NCI-H2196 treated with DMSO at 0.1 percent for 48 hours (cell line): ENCODE results near the gene PKNOX2.

ENCODE experiments used
- DNase-seq: peaks from one replicate; lab custom pipeline; 2025; ENCODE audit not compliant: unreplicated experiment; lab: John Stamatoyannopoulos, UW

PKNOX2 gene

DNA sequence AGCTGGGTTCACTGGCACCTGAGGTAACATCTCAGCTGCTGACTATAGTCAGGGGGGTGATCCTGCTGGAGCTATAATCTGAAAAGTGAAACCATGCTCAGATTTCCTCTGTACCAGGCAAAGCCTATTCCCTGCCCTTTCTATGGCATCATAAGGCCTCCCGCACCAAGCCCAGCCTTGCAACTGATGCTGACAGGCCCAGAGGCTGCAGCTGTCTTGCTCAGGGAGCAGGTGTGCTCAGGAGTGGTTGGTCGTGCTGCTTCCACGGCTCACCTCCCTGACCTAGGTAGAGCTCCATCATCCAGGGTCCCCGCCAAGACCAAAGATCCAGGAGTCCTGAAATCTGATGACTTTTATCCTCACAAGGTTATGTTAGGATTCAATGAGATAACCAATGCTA, 209.8 kb downstream of the PKNOX2 start:
- no peak for DNase-seq

DNA sequence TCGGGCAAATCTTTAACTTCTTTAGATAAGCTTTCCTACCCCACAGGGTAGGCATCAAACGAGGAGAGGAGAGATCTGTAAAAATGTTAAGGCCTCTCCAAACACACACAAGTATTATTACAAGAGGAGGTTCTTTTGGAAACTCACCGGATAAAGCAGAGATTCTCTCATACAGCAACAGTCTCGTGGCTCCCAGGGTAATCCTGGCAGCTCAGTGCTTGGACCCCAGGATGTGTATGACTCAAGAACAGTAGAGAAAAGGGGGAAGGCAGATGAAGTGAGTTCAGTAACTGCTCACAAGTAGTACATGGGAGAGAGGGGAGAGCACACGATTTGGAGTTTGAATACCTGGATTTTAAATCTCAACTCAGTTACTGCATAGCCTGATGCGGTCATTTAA, 210.6 kb downstream of the PKNOX2 start:
- no peak for DNase-seq

- peak; percentile 40 for DNase-seq
These were observed 211.6 kb downstream of the PKNOX2 start for GRCh38 chr11:125376117-125376516.

- DNase-seq = no peak
These were observed 212.3 kb downstream of the PKNOX2 start for GRCh38 chr11:125376856-125377255.

GRCh38 chr11:125378083-125378482, 213.5 kb downstream of the PKNOX2 start:
- DNase-seq = no peak

GRCh38 chr11:125378571-125378970, 214.0 kb downstream of the PKNOX2 start:
- no peak for DNase-seq

- no peak for DNase-seq
These were observed 215.0 kb downstream of the PKNOX2 start for GRCh38 chr11:125379565-125379964.

- DNase-seq = no peak
These were observed 215.4 kb downstream of the PKNOX2 start for GRCh38 chr11:125379981-125380380.

DNA sequence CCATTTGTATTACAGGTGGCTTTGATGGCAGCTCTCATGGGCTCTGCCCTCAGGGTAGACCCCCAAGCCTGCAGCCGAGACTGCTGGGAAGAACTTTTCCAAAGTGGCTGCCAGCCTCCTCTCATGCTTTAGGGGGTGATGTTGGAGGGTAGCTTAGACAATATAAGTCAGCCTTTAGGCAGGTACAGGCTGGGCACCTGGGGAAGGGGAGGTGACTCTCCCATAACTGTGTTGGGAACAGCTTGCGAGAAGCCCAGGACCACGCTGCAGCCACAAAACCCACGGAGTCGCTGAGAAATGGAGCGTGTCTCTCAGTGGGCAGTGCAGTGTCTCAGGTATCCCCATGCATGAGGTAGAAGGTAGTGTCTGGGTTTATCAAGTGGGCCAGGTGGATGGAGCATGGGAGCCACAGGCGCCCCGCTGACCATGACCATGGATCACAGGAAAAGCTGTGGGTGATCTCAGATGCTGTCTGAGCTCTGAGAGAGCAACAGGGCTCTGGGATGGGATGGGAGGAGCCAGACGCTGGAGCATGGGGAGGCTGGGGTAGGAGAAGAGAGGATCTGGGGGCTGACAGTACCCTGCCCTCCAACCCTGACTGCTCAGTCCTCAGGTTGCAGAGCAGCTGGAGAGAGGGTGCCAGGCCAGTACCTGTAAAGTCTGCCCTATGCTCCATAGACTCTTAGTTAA, 216.3 kb downstream of the PKNOX2 start:
- DNase-seq = no peak

DNA sequence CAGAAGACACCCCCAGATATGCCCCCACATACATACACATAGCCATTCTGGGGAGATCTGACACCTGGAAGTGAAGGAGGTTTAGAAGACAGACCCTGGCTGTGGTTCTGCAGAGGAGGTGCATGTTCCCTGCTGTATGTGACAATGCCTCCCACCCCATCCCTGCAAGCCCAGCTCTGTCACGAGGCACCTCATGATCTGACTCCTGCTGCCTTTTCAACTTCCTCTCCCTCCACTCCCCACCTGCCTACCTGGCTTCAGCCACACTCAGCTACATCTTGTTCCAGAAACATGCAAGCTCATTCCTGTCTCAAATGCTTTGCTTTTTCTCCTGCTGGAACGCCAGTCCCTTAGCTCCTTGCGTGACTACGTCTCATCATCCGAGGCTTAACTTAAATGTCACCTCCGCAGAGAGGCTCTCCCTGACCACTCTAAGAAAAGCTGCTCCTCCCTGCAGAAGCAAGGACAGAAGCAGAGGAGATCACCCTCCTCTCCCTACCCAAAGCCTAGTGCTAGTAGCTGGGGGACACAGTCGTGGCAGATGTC, 217.0 kb downstream of the PKNOX2 start:
- DNase-seq = no peak

DNA sequence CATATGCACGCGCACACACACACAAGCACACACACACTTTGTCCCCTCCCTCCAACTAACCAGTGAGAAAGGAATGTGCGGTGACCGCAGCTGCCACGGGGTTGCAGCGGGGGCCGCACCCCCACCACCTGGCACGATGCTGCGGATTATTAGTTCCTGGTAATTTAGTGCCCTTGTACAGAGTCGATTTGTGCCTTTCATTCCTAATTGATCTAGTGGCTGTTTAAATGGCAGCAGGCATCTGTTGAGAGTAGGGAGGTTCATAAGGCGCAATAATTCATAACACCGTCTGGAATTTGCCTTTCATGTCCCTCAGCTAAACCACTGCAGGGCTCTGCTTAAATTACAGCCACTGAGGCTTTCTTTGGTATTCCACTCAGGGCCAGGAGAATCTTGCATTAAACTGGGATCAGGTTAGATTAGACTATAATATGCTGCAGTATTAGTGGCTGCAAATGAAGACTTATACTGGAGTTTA, 217.8 kb downstream of the PKNOX2 start:
- DNase-seq = no peak

DNA sequence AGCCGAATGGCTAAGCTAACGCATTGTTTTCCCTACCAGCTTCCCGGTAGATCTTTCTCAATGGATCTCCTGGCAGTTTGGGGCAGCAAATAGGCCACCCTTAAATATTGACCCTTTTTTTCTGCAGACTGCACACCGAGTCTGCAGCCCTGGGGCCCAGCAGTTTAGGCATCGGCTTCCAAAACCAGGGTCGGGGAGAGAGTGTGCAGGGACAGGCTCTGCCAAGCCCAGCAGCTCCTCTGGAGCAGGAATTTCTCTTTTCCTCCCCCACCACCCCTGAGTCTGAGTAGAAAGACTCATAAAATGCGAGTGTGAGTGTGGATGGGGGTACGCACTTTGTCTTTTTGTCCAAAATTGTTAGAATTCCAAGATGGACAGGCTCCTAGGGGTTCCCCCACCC, 218.3 kb downstream of the PKNOX2 start:
- DNase-seq = no peak

DNA sequence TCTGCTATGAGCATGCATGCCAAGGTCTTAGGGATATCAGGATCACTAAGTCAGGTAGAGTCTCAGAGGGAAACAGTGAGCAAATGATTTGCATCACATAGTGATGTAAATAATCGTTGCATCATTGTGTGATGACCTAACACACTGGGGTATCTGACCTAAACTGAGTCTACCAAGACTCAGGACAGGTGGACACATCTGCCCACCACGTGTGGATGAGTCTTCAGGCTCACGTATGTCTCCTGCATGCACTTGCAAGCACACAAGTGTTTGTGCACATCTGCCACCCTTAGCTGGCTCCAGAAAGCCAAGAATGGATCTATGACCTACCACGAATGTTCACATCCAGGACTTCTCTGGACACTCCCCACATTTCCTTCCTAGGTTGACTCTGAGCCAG, 220.3 kb downstream of the PKNOX2 start:
- no peak for DNase-seq

DNA sequence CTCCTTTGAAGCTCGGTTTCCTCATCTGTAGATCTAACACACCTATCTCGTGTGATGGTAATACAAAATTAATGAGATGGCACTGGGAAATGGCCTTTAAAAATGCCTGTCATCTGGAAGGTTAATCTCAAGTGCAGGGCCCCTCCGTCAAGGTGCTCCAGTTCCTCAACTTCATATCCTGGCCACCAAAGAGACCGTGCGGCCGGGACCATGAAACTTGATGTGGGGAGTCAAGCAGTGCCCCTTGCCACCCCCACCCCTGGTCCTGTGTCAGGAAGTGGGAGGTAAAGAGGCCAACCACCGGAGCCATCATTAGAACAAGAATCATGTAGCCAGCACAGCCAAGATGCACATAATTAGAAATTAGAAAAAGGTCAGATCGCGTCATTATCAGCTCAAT, 223.3 kb downstream of the PKNOX2 start:
- no peak for DNase-seq

DNA sequence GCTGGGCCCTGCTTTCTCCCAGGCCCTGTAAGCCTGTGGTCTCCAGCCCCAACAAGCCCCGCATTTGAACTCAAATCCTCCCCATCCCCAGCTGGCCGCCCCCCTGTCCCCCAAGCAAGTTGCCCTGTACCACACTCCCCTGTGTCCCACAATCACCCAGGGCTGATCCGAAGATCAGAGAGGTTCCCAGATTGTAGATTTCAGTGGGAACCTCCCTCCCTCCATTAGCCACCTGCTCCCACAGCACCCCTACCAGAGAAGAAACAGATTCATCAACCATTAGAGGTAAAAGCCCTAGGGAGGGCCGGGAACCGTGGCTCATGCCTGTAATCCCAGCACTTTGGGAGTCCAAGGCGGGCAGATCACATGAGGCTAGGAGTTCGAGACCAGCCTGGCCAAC, 224.1 kb downstream of the PKNOX2 start:
- no peak for DNase-seq

- no peak for DNase-seq
These were observed 225.0 kb downstream of the PKNOX2 start for GRCh38 chr11:125389339-125390166.

DNA sequence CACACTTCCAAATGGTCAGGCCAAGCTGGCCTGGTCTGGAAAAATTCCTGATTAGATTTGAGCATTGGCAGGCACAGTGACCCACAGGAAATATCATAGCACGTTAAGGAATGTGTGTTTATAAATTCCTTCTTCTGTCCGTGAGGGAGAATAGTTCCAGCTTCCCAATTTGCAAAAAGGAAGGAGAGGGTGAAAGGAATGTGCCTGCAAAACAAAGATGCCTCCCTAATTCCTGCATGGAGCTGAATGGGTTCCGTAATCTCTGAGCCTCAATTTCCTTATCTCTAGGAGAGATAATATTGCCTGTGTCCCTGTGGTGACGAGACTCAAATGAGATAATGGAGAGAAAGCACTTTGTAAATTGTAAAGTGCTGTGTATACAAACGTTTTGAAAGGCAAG, 226.4 kb downstream of the PKNOX2 start:
- DNase-seq = no peak

DNA sequence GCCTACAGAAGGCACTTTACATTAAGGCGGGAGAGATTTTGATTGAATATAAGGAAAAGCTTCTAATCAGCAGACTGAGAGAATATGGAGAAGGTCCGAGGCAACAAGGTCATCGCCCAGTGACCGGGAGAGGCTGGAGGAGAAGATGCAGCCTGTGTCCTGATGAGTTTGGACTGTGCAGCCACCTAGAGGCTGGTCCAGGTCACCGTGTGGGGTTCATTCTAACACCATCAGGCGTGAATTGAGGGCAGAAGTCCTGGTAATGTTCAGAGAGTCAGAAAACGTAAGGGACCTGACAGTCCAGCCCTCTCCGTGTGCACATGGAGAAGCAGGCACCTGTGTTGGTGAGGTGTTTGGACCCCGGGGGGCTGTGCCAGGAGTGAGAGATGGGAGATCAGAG, 228.8 kb downstream of the PKNOX2 start:
- no peak for DNase-seq

DNA sequence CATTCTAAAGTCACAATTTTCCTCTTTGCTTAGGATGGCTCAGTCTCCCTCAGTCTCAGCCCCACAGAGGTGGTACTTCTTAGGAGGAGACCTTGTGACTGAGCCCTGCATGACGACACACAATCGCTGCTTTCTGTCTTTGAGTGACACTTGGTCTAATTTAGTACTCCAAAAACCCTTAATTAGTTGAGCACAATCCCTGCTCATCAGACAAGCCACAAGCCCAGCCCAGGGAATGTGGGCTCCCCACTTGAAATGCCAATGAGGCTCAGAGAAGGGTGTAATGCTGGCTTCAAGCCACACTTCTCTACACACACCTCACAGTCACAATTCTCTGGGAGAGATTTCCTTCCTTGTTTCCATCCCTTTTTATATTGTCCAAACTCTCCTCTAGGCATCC, 229.7 kb downstream of the PKNOX2 start:
- no peak for DNase-seq

- no peak for DNase-seq
These were observed 232.9 kb downstream of the PKNOX2 start for GRCh38 chr11:125397421-125397820.

- DNase-seq = no peak
These were observed 233.9 kb downstream of the PKNOX2 start for GRCh38 chr11:125398475-125398874.

DNA sequence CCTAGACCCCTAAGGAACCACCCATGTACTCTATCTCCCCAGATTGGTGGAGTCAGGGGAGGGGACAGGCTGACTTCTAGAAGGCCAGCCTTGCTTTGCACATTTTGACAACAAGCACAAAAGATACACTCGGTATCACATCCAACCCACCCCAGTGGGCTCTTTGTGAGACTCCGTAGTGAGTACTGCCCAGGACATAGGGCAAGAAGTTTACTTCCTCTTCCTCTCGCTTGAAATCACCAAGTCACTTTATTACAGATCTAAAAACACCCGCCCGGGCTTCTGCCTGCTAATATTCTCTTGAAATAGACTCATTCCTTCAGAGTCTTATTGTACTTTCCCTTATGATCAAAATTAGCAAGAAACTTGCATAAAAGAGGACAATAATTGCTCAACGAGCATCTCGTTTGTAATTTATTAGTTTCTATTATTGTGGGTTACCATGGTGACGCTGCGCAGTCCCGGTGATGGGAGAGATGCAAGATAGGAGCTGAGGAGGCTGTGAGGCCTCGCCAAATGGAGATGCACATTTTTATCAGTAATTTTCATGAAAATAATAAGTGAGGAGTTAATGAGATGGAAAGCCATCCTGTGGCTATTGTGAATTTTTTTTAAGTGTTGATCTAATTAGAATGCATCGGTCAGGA, 234.6 kb downstream of the PKNOX2 start:
- no peak for DNase-seq
